Peyer's patch (tissue), 4 donors: ENCODE measurements around the gene ZWINT.

Experiments
- POLR2A ChIP-seq, 2 donors: fragments of 450-650 bp; IDR thresholded peaks; one replicate each; pipeline ENCODE4 v1.5.1; 2017; ENCODE audit warnings: antibody characterized with exemption in 2 of 2, mild to moderate bottlenecking in 2 of 2, moderate library complexity in 2 of 2
- TF ChIP-seq, protein P1 (sequence below), 6 experiments: fragments of 450-650 bp in 4 of 6; fragments of 200-600 bp in 2 of 6; sonication (generic) in 1 of 6; IDR thresholded peaks; one replicate each; pipeline ENCODE4 v1.5.1; 2017 to 2019; ENCODE audit warnings: antibody characterized with exemption in 6 of 6, mild to moderate bottlenecking in 3 of 6, moderate library complexity in 1 of 6

DNA sequence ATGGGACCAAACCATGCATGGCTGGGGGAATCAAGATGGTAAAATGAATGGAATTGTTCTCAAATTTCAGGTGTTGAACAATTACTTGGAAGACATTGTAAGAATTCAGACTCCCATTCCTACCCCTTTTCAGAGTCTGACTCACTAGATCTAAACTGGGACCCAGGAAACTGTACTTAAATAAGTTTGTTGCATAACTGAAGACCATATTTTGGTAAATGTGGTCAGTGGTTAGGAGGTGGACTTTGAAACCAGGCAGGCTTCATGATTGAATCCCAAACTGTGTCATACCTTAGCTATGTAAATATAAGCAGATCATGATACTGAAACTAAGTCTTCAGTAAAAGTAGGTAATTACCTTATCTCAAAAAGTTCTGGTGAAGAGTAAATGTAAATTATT lies 41.7 kb downstream of the ZWINT start:
- TF ChIP-seq, protein P1, sequence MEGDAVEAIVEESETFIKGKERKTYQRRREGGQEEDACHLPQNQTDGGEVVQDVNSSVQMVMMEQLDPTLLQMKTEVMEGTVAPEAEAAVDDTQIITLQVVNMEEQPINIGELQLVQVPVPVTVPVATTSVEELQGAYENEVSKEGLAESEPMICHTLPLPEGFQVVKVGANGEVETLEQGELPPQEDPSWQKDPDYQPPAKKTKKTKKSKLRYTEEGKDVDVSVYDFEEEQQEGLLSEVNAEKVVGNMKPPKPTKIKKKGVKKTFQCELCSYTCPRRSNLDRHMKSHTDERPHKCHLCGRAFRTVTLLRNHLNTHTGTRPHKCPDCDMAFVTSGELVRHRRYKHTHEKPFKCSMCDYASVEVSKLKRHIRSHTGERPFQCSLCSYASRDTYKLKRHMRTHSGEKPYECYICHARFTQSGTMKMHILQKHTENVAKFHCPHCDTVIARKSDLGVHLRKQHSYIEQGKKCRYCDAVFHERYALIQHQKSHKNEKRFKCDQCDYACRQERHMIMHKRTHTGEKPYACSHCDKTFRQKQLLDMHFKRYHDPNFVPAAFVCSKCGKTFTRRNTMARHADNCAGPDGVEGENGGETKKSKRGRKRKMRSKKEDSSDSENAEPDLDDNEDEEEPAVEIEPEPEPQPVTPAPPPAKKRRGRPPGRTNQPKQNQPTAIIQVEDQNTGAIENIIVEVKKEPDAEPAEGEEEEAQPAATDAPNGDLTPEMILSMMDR (IDR thresholded peaks at IDR 0.05) = no peak
- TF ChIP-seq POLR2A (IDR thresholded peaks at IDR 0.05) = no peak
